IMR-90 (cell line): ENCODE results near the gene SH3RF3. TPM values are rescaled to one million over a fixed set of nuclear protein-coding genes. Genes with fewer than 3 reads are reported as not detected.

ENCODE experiments used
- ATAC-seq: fragments of 200-7000 bp; cut with Tn5 transposase; 2 replicates; pipeline ENCODE4 v1.9.1; 2020; ENCODE audit warnings: low read depth, mild to moderate bottlenecking, moderate library complexity
- BruUV-seq: library from RNA; stranded (reverse); fragments of 400-500 nt; replicated peaks from 2 replicates; lab custom pipeline; 2021; lab: Mats Ljungman, UMichigan
- CTCF ChIA-PET: fragments of 300-600 bp; formaldehyde crosslinking; extraction: SDS; loops from one replicate; lab custom pipeline; 2021; ENCODE audit warnings: antibody characterized with exemption; lab: Yijun Ruan, JAX
- POLR2A ChIA-PET: fragments of 300-600 bp; sonication (Branson Sonifier 250); formaldehyde crosslinking; loops from one replicate; lab custom pipeline; 2022; ENCODE audit warnings: antibody characterized with exemption; ENCODE audit not compliant: unreplicated experiment; lab: Charles Lee
- DNase-seq: peaks from one replicate; pipeline ENCODE4 v3.0.0; 2013
- H2AFZ ChIP-seq: replicated peaks from 2 replicates; pipeline ENCODE3; 2013; ENCODE audit warnings: low read length, mild to moderate bottlenecking; ENCODE audit not compliant: poor library complexity
- H2AK5ac ChIP-seq: 2 replicates; pipeline ENCODE4 v1.6.1; 2013; ENCODE audit warnings: low read depth, low read length, inconsistent platforms
- H2AK9ac ChIP-seq: replicated peaks from 2 replicates; pipeline ENCODE3; 2013; ENCODE audit warnings: mild to moderate bottlenecking, low read depth, low read length, moderate library complexity; ENCODE audit not compliant: poor library complexity
- H2BK120ac ChIP-seq: 2 replicates; pipeline ENCODE4 v1.6.1; 2013; ENCODE audit warnings: low read depth, low read length, inconsistent platforms
- H2BK15ac ChIP-seq: 3 replicates; pipeline ENCODE4 v1.6.1; 2013; ENCODE audit warnings: low read depth, low read length, inconsistent platforms
- H2BK20ac ChIP-seq: 2 replicates; pipeline ENCODE4 v1.6.1; 2013; ENCODE audit warnings: low read depth, mild to moderate bottlenecking, inconsistent platforms, low read length, moderate library complexity
- H2BK5ac ChIP-seq: 2 replicates; pipeline ENCODE4 v1.6.1; 2013; ENCODE audit warnings: mild to moderate bottlenecking, low read depth, low read length, inconsistent platforms; ENCODE audit not compliant: poor library complexity, severe bottlenecking
- H3K14ac ChIP-seq: replicated peaks from 2 replicates; pipeline ENCODE4 v1.6.1; 2013; ENCODE audit warnings: low read depth, low read length, inconsistent platforms
- H3K18ac ChIP-seq: 2 replicates; pipeline ENCODE4 v1.6.1; 2013; ENCODE audit warnings: low read depth, low read length, control low read depth
- H3K23ac ChIP-seq: 2 replicates; pipeline ENCODE4 v1.6.1; 2013; ENCODE audit warnings: low read depth, low read length, inconsistent platforms
- H3K27ac ChIP-seq: 2 replicates; pipeline ENCODE4 v1.5.1; 2013; ENCODE audit warnings: mild to moderate bottlenecking, control low read depth, low read length; ENCODE audit not compliant: insufficient read depth
- H3K27me3 ChIP-seq: 2 replicates; pipeline ENCODE4 v1.6.1; 2013; ENCODE audit warnings: low read length; ENCODE audit not compliant: control insufficient read depth, insufficient read depth
- H3K36me3 ChIP-seq: 2 replicates; pipeline ENCODE4 v1.6.1; 2013; ENCODE audit warnings: low read length, mixed read lengths; ENCODE audit not compliant: control insufficient read depth, insufficient read depth
- H3K4ac ChIP-seq: 2 replicates; pipeline ENCODE4 v1.6.1; 2013; ENCODE audit warnings: low read depth, low read length, inconsistent platforms
- H3K4me1 ChIP-seq: 2 replicates; pipeline ENCODE4 v1.6.1; 2013; ENCODE audit warnings: low read length, mixed read lengths; ENCODE audit not compliant: control insufficient read depth, insufficient read depth
- H3K4me2 ChIP-seq: 2 replicates; pipeline ENCODE4 v1.6.1; 2013; ENCODE audit warnings: low read depth, mild to moderate bottlenecking, control low read depth, low read length, moderate library complexity
- H3K4me3 ChIP-seq: 2 replicates; pipeline ENCODE4 v1.5.1; 2013; ENCODE audit warnings: low read depth, mild to moderate bottlenecking, control low read depth, low read length, moderate library complexity; ENCODE audit not compliant: insufficient read depth
- H3K56ac ChIP-seq: 2 replicates; pipeline ENCODE4 v1.6.1; 2013; ENCODE audit warnings: low read length, inconsistent platforms; ENCODE audit not compliant: insufficient read depth; ENCODE audit errors: extremely low read depth
- H3K79me1 ChIP-seq, 2 experiments: 2 replicates each; pipeline ENCODE4 v1.6.1; 2013; ENCODE audit warnings: low read length in 2 of 2, inconsistent platforms in 1 of 2, low read depth in 1 of 2
- H3K9ac ChIP-seq: 2 replicates; pipeline ENCODE4 v1.6.1; 2013; ENCODE audit warnings: low read depth, low read length, control low read depth
- H3K9me1 ChIP-seq: 2 replicates; pipeline ENCODE4 v1.6.1; 2013; ENCODE audit warnings: low read length, inconsistent platforms; ENCODE audit not compliant: insufficient read depth
- H3K9me3 ChIP-seq: 2 replicates; pipeline ENCODE4 v1.6.1; 2013; ENCODE audit warnings: low read length; ENCODE audit not compliant: control insufficient read depth, insufficient read depth
- H4K20me1 ChIP-seq: 2 replicates; pipeline ENCODE4 v1.6.1; 2013; ENCODE audit warnings: low read length, inconsistent platforms; ENCODE audit not compliant: insufficient read depth
- H4K5ac ChIP-seq: 2 replicates; pipeline ENCODE4 v1.6.1; 2013; ENCODE audit warnings: mild to moderate bottlenecking, low read depth, low read length, control low read depth
- H4K8ac ChIP-seq, 2 experiments: 2 replicates each; pipeline ENCODE4 v1.6.1; 2013; ENCODE audit warnings: low read depth in 2 of 2, low read length in 2 of 2, control low read depth in 1 of 2, inconsistent platforms in 1 of 2
- H4K91ac ChIP-seq: 2 replicates; pipeline ENCODE4 v1.6.1; 2013; ENCODE audit warnings: low read depth, low read length, inconsistent platforms; ENCODE audit not compliant: insufficient read depth
- BHLHE40 ChIP-seq: fragments of 150-350 bp; IDR thresholded peaks from 2 replicates; pipeline ENCODE4 v1.6.1; 2016; ENCODE audit warnings: mild to moderate bottlenecking, low read depth, low read length
- CEBPB ChIP-seq: IDR thresholded peaks from 2 replicates; pipeline ENCODE4 v1.6.1; 2012; ENCODE audit warnings: low read depth, low read length, improper control_type of control experiment
- CHD1 ChIP-seq: IDR thresholded peaks from 2 replicates; pipeline ENCODE4 v1.6.1; 2012; ENCODE audit warnings: low read depth, low read length, improper control_type of control experiment
- FOS ChIP-seq: fragments of 150-350 bp; IDR thresholded peaks from 2 replicates; pipeline ENCODE4 v1.6.1; 2016; ENCODE audit warnings: low read depth, low read length
- MAFK ChIP-seq: IDR thresholded peaks from 2 replicates; pipeline ENCODE4 v1.6.1; 2012; ENCODE audit warnings: low read depth, low read length, improper control_type of control experiment
- MAZ ChIP-seq: IDR thresholded peaks from 2 replicates; pipeline ENCODE4 v1.6.1; 2012; ENCODE audit warnings: low read depth, mild to moderate bottlenecking, low read length, improper control_type of control experiment, moderate library complexity, borderline replicate concordance
- MXI1 ChIP-seq: IDR thresholded peaks from 2 replicates; pipeline ENCODE4 v1.6.1; 2012; ENCODE audit warnings: low read depth, mild to moderate bottlenecking, low read length, moderate library complexity, borderline replicate concordance
- NFE2L2 ChIP-seq: fragments of 150-350 bp; IDR thresholded peaks from 2 replicates; pipeline ENCODE4 v1.6.1; 2016; ENCODE audit warnings: low read depth, mild to moderate bottlenecking, low read length
- POLR2A ChIP-seq: IDR thresholded peaks from 2 replicates; pipeline ENCODE4 v1.6.1; 2012; ENCODE audit warnings: mild to moderate bottlenecking, low read depth, low read length
- RAD21 ChIP-seq: IDR thresholded peaks from 2 replicates; pipeline ENCODE4 v1.6.1; 2012; ENCODE audit warnings: low read length, improper control_type of control experiment
- RCOR1 ChIP-seq: IDR thresholded peaks from 2 replicates; pipeline ENCODE4 v1.6.1; 2012; ENCODE audit warnings: mild to moderate bottlenecking, low read length, improper control_type of control experiment; ENCODE audit not compliant: insufficient replicate concordance
- RFX5 ChIP-seq: IDR thresholded peaks from 2 replicates; pipeline ENCODE4 v1.8.0; 2012; ENCODE audit warnings: low read depth, mild to moderate bottlenecking, low read length, moderate library complexity
- SMC3 ChIP-seq: fragments of 150-350 bp; IDR thresholded peaks from 2 replicates; pipeline ENCODE4 v1.6.1; 2016; ENCODE audit warnings: low read depth, mild to moderate bottlenecking, antibody characterized with exemption, low read length, moderate library complexity
- WGBS, 2 experiments: methylation state at CpG; one replicate each; pipeline versions ENCODE4 v1.1.5 to v1.1.7; 2013; ENCODE audit warnings: missing lambda C conversion rate in 2 of 2; ENCODE audit not compliant: insufficient read length in 1 of 2; ENCODE audit errors: extremely low coverage in 2 of 2; 5-methylcytosine and 5-hydroxymethylcytosine counted together
- dilution Hi-C: fragments of 300-500 bp; cut with HindIII; formaldehyde crosslinking; loops from one replicate; pipeline ENCODE4 v1.14.3; 2018; ENCODE audit warnings: low sequenced_read_pairs; ENCODE audit not compliant: unreplicated experiment
- in situ Hi-C: fragments of 300-500 bp; cut with MboI; formaldehyde crosslinking; loops from 3 replicates; pipeline ENCODE4 v1.14.3; 2019; ENCODE audit warnings: low sequenced_read_pairs, inconsistent platforms, mixed read lengths
- intact Hi-C: fragments of 100-400 bp; cut with micrococcal nuclease; formaldehyde crosslinking; loops from 2 replicates; pipeline ENCODE4 v1.10.0; 2022
- polyA plus RNA-seq, 3 experiments: library from polyadenylated mRNA; depleted of rRNA; stranded (reverse); fragments of >200 nt; gene quantifications; 2 replicates each; pipeline ENCODE4 v1.2.3, GENCODE V29; 2012; ENCODE audit warnings: low replicate concordance in 1 of 3
- total RNA-seq: library from RNA; depleted of rRNA; stranded (reverse); fragments of >200 nt; gene quantifications from 2 replicates; pipeline ENCODE4 v1.2.3, GENCODE V29; 2012
- TF ChIP-seq, protein P1 (sequence below): fragments of 150-350 bp; IDR thresholded peaks from 2 replicates; pipeline ENCODE4 v1.6.1; 2017; ENCODE audit warnings: mild to moderate bottlenecking, antibody characterized with exemption, low read length, low read depth
- TF ChIP-seq, protein P2 (sequence below): conservative IDR thresholded peaks from 2 replicates; pipeline ENCODE4 v1.5.1; 2012; ENCODE audit warnings: mild to moderate bottlenecking, low read depth, low read length, improper control_type of control experiment
- TF ChIP-seq, protein P3 (sequence below): fragments of 150-350 bp; IDR thresholded peaks from 2 replicates; pipeline ENCODE4 v1.6.1; 2016; ENCODE audit warnings: low read depth, mild to moderate bottlenecking, low read length, moderate library complexity, borderline replicate concordance

Gene SH3RF3
- total and polyA plus RNA-seq, 2 of the 4 experiments (the other 2 are of a cell fraction), result 3.4 to 5.3 TPM

DNA sequence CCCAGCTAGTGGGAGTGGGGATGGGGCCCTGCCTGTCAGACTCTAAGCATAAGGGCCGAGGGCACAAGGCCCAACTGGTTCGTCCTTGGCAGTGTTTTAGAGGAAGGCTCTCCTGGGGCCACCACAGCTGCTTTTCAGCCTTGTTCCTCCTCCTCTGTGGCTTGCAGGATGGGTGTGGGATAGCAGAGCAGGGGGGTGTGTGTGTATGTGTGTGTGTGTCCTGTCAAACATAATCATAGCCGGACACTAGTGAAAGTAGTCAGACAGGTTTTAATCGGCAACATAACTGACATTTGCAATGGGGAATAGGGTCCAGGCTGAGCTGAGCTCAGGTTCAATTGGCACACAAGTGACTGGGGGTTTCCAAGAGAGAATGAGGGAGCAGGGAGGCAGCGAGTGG, 370.6 kb downstream of the SH3RF3 start:
- ChIA-PET POLR2A (no interaction called here), CTCF (interaction anchor here (1.5 kb wide), 1 partner anchor 11 kb away, joined by 4 read pairs; no protein-coding TSS in a partner anchor)
- Histone ChIP-seq H2BK5ac (peak overlapping the region; percentile 22), H2BK120ac (peak overlapping the region; percentile 28; the same call in 1 of the 2 replicates), H2BK15ac (peak overlapping the region; percentile 47; the same call in 1 of the 3 replicates), H3K9ac (no peak overlapping the region), H3K36me3 (peaks cover 28% of the 10 kb centered on the region), H2AFZ (no peak overlapping the region), H4K8ac (no peak overlapping the region), H3K27ac (no peak overlapping the region), H3K27me3 (no peaks in the 10 kb centered on the region), H3K4me1 (peaks cover 14% of the 10 kb centered on the region), H2BK20ac (peak overlapping the region; percentile 67), H3K4me3 (no peak overlapping the region), H3K14ac (0 out of 2 replicates have a peak overlapping the region, but pooled peaks have one; percentile 34), H4K20me1 (peaks cover 9% of the 10 kb centered on the region; the same call in 1 of the 2 replicates), H3K9me3 (no peaks in the 10 kb centered on the region), H3K4ac (peak overlapping the region; percentile 71; the same call in 1 of the 2 replicates), H3K4me2 (no peak overlapping the region), H2AK9ac (no peak overlapping the region), H3K9me1 (peaks cover 23% of the 10 kb centered on the region), H4K5ac (no peak overlapping the region), H3K23ac (peak overlapping the region; percentile 21; the same call in 1 of the 2 replicates), H4K91ac (no peak overlapping the region), H3K18ac (no peak overlapping the region), H3K79me1 (peaks cover 0 to 32% of the 10 kb centered on the region in 2 experiments; a peak in 2 of 4 replicates), H2AK5ac (peak overlapping the region; percentile 72; the same call in 1 of the 2 replicates), H3K56ac (no peak overlapping the region)
- WGBS, 2 experiments, result 87% methylated on average over 4 of the region's 5 CpGs; no CpG with 5 or more reads in 1 of the 2 experiments
- in situ Hi-C loops (no loop called here), intact Hi-C loops (loop anchor here (5.0 kb wide), 1 partner anchor 177 kb away; no protein-coding TSS in a partner anchor), dilution Hi-C loops (no loop called here)
- ATAC-seq, result no peak
- BruUV-seq, result no TSS peak
- no peak for DNase-seq
- TF ChIP-seq MXI1 (no peak), SMC3 (no peak), RFX5 (no peak), RAD21 (no peak), CEBPB (no peak), FOS (no peak), BHLHE40 (no peak), RCOR1 (no peak), MAZ (no peak), POLR2A (no peak), NFE2L2 (no peak), MAFK (no peak), CHD1 (no peak)
- TF ChIP-seq, protein P1, sequence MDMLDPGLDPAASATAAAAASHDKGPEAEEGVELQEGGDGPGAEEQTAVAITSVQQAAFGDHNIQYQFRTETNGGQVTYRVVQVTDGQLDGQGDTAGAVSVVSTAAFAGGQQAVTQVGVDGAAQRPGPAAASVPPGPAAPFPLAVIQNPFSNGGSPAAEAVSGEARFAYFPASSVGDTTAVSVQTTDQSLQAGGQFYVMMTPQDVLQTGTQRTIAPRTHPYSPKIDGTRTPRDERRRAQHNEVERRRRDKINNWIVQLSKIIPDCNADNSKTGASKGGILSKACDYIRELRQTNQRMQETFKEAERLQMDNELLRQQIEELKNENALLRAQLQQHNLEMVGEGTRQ, result no peak
- TF ChIP-seq, protein P2, sequence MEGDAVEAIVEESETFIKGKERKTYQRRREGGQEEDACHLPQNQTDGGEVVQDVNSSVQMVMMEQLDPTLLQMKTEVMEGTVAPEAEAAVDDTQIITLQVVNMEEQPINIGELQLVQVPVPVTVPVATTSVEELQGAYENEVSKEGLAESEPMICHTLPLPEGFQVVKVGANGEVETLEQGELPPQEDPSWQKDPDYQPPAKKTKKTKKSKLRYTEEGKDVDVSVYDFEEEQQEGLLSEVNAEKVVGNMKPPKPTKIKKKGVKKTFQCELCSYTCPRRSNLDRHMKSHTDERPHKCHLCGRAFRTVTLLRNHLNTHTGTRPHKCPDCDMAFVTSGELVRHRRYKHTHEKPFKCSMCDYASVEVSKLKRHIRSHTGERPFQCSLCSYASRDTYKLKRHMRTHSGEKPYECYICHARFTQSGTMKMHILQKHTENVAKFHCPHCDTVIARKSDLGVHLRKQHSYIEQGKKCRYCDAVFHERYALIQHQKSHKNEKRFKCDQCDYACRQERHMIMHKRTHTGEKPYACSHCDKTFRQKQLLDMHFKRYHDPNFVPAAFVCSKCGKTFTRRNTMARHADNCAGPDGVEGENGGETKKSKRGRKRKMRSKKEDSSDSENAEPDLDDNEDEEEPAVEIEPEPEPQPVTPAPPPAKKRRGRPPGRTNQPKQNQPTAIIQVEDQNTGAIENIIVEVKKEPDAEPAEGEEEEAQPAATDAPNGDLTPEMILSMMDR, result no peak
- TF ChIP-seq, protein P3, sequence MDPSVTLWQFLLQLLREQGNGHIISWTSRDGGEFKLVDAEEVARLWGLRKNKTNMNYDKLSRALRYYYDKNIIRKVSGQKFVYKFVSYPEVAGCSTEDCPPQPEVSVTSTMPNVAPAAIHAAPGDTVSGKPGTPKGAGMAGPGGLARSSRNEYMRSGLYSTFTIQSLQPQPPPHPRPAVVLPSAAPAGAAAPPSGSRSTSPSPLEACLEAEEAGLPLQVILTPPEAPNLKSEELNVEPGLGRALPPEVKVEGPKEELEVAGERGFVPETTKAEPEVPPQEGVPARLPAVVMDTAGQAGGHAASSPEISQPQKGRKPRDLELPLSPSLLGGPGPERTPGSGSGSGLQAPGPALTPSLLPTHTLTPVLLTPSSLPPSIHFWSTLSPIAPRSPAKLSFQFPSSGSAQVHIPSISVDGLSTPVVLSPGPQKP, result no peak
